ENCODE data around the gene SPATA16. TPM values are rescaled to one million over a fixed set of nuclear protein-coding genes. Genes with fewer than 3 reads are reported as not detected.
"Not testable (repeated sequence)": the region's sequence is repeated elsewhere in the genome, so short reads cannot be mapped to it uniquely, and the experiment has no call there.

The SPATA16 gene, protein sequence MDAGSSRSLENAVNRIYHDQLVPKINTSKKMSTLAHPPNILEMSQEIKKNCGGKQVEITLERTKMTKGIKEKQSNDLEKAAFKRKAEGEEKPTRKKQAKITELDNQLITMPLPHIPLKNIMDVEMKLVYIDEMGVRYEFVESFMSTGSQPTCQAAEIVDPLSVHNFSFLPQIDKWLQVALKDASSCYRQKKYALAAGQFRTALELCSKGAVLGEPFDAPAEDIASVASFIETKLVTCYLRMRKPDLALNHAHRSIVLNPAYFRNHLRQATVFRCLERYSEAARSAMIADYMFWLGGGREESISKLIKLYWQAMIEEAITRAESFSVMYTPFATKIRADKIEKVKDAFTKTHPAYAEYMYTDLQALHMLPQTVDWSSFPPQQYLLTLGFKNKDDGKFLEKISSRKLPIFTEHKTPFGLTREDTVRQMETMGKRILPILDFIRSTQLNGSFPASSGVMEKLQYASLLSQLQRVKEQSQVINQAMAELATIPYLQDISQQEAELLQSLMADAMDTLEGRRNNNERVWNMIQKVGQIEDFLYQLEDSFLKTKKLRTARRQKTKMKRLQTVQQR
- total RNA-seq, result not detected in 2 replicates

DNA sequence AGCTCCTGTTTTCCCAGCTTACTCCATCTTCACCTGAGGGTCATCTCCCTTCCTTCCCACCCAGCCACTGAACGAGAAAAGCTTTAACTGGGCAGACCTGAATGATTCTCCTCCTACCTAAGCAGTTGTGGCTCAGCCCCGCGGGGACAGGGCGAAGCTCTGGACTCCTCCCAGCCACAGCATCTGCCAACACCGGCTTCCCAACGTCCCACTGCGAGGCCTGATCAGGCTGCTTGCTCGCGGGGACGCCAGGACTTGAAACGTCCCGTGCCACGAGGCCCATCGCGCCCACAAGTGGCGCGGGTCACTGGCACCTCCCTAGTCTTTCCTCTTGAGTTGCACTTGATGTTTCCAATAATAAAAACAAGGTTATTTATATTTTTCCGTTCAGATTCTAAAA lies at the start of gene SPATA16:
TSS of gene SPATA16 (minus strand) at position 250 of the 400 bp plus-strand sequence. CDS start 23,504 bp downstream, outside the sequence.
- intact Hi-C loops (cut with micrococcal nuclease), result no loop called here

DNA sequence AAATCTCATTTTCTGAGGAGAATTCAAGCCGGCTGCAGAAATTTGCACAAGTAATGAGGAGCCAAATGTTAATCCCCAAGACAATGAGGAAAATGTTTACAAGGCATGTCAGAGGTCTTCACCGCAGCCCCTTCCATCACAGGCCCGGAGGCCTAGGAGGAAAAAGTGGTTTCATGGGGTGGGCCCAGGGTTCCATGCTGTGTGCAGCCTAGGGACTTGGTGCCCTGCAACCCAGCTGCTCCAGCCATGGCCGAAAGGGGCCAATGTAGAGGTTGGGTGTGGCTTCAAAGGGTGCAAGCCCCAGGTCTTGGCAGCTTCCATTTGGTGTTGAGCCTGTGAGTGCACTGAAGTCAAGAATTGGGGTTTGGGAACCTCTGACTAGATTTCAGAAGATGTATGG lies 42.0 kb upstream of the SPATA16 start:
- intact Hi-C loops (cut with micrococcal nuclease), result not testable (repeated sequence)

DNA sequence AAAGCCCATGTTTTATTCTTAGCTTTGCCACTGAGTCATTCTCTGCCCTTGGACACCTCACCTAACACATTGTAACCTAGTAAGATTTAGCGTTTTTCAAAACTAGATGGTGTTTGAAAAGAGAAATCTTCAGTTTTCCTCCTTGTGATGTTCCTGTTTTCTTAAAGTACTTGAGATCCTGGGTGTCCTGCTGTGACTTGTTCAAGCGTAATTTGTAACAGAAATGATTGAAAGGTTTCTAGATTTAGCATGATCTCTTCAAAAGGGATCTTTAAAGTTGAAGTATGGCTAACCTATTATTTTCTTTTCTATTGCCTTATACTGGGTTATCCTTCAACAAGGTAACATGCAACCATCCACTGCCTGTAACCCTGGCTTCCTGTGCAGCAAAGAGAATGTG lies 32.6 kb upstream of the SPATA16 start:
- intact Hi-C loops (cut with micrococcal nuclease), result no loop called here

DNA sequence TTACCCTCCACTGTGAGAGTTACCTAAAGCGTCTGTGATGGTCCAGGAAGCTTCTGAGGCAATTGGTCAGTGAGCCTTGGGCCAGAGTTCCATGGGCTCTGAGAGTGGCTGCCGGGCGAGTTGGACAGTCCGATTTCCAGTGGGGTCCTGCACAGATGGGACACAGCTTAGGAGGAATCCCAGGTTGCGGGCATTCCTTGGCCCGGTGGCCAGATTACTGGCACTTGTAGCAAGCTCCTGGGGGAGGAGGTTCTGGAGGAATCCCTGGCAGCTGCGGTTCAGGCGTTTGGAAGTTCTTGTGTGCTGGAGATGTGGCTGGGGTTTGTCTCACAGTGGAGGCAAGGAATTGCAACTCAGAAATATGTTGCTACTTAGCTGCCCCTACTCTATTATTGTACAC lies 18.1 kb upstream of the SPATA16 start:
- intact Hi-C loops (cut with micrococcal nuclease), result not testable (repeated sequence)

DNA sequence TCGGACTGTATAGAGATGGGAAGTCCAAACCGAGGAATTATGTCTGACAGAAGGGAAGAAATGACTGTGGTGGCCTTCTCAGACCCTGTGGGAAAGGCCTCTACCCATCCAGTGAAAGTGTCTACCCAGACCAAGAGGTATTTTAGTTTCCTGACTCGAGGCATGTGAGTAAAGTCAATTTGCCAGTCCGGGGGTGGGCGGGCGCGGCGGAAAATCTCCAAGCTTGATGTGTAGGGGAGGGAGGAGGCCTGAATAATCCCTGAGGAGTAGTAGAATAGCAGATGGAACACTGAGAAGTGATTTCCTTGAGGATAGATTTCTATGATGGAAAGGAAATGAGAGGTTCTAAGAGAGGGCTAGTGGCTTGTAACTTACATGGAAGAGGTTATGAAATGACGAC lies 15.5 kb upstream of the SPATA16 start:
- intact Hi-C loops (cut with micrococcal nuclease), result not testable (repeated sequence)

DNA sequence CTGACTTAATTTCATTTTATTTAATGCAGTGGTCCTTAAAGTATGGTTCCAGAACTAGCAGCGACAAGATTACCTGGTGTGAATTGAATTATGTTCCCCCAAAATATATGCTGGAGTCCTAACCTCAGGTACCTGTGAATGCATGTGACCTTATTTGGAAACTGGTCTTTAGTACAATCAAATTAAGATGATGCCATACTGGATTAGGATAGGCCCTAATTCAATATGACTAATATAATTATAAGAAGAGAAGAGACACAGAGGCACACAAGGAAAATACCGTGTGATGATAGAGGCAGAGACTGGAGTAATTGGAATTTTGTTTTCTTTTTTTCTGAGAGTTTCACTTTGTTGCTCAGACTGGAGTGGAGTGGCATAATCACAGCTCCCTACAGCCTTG lies 12.6 kb upstream of the SPATA16 start:
- intact Hi-C loops (cut with micrococcal nuclease), result no loop called here

DNA sequence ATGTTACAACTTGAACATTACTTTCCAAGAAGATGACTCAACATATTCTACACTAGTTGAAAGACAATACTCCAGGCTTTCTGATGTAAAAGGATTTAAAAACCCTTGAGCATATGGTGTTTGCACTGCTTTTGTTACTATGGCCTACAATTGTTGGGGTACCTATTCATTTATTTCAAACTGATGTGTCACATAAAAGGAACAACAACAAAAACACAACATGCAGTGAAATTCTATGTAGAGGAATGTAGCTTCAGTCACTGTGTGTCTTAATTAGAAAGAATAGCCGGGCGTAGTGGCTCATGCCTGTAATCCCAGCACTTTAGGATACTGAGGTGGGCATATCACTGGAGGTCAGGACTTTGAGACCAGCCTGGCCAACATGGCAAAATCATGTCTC lies 1.6 kb downstream of the SPATA16 start:
- intact Hi-C loops (cut with micrococcal nuclease), result no loop called here

DNA sequence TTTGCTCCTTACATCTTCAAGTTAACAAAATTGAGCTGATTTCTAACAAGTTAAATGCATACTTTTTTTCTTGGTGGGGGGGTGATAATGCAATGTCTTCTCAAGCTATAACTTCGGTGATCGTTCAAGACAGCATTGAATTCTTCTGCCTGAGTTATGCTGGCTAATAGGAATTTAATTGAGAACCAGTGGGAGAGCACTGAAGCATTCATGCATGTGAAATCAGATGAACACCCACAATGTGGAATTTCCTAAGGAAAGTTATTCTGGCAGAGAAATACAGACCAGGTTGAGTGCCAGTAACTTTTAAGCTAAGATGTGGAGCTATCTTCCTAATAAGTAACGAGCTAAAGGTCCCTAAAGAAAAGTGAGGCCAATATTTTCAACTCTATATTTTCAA lies 3.0 kb downstream of the SPATA16 start:
- intact Hi-C loops (cut with micrococcal nuclease), result no loop called here

DNA sequence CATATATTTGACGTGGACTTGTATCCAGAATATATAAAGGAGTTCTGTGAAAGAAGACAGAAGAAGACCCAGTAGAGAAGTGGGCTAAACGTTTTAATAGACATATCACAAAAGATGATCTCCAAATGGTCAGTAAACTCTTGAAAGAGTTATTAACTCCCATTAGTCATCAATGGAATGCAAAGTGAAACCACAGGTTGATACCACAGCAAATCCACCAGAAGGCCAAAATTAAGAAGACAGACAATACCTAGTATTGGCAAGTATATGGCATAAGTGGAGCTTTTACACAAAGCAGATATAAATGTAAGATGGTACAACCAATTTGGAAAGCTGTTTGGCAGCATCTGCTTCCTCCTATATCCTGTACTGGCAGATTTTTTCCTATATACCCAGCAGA lies 6.0 kb downstream of the SPATA16 start:
- intact Hi-C loops (cut with micrococcal nuclease), result no loop called here

DNA sequence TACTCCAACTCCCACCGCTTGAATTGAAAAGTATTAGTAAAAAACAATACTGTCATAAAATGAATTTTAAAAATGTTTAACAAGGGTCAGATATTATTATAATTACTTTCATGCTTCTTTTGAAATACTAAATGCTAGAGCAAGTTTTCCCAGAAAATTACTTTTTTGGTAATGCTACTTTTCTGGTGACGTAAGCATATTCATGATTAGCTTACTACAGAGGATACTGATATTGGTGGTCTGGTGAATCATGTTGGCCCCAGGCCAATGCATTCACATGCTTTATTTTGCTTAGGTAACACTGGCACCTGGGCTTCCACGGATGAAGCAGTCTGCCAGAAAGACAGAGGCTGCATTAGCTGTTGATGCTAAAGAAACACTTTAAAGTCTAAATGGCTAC lies 12.4 kb downstream of the SPATA16 start:
- intact Hi-C loops (cut with micrococcal nuclease), result no loop called here

DNA sequence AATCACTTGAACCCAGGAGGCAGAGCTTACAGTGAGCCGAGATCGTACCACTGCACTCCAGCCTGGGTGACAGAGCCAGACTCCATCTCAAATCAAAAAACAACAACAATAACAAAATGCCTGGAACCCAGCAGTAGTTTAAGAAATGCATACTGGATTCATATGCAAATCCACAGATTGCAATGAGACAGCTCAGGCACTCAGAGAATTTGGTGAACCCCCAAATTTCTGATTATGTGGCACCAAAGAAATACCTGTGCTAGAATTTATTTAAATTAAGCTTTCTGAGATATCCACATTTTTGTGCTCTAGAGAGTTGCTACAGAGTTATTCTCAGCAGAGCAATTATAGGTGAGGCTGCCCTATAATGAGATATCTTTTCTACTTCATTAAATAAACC lies 29.7 kb downstream of the SPATA16 start:
- intact Hi-C loops (cut with micrococcal nuclease), result no loop called here

DNA sequence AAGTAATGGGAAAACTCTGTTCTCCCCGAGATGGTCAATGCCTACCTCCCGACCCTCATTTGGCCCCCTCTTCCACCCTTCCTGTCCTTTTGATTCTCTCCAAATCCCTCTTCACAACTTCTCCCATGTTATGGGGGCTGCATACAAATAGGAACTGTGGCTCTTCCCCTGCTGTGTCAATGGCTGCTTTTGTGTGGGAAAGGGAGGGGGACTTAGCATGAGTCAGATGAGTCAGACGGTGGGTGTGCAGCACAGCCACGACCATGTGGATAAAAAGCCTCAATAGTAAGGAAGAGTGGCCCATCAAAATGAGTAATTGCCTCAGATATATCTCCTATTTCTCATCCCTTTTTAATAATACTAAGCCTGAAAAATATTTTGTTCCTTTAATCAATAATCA lies 31.9 kb downstream of the SPATA16 start:
- intact Hi-C loops (cut with micrococcal nuclease), result no loop called here

DNA sequence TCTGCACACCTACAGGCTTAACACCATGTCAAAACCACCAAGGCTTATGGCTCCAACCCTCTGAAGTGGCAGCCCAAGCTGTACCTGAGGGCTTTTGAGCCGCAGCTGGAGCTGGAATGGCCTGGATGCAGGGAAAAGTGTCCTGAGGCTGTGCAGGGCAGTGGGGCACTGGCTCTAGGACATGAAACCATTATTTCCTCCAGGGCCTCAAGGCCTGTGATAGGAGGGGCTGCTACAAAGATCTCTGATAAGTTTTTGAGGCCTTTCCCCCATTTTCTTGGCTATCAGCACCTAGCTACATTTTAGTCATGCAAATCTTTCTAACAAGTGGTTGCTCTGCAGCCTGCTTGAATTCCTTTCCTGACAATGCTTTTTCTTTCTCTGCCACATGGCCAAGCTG lies 37.6 kb downstream of the SPATA16 start:
- intact Hi-C loops (cut with micrococcal nuclease), result no loop called here

DNA sequence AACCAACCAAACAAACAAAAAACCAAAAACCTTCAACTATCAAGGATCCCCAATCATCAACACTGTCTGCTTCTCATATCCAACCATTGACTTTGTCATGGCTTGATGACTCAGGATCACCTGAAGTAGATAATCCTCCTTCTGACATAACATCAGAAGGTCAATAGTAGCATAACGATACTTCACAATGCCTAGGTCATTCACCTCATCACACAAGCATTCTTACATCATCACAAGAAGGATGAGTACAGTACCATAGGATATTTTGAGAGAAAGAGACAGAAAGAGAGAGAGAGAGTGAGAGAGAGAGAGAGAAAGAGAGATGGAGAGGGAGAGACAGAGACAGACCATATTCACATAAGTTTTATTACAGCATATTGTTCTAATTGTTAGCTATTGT lies 42.1 kb downstream of the SPATA16 start:
- intact Hi-C loops (cut with micrococcal nuclease), result no loop called here

DNA sequence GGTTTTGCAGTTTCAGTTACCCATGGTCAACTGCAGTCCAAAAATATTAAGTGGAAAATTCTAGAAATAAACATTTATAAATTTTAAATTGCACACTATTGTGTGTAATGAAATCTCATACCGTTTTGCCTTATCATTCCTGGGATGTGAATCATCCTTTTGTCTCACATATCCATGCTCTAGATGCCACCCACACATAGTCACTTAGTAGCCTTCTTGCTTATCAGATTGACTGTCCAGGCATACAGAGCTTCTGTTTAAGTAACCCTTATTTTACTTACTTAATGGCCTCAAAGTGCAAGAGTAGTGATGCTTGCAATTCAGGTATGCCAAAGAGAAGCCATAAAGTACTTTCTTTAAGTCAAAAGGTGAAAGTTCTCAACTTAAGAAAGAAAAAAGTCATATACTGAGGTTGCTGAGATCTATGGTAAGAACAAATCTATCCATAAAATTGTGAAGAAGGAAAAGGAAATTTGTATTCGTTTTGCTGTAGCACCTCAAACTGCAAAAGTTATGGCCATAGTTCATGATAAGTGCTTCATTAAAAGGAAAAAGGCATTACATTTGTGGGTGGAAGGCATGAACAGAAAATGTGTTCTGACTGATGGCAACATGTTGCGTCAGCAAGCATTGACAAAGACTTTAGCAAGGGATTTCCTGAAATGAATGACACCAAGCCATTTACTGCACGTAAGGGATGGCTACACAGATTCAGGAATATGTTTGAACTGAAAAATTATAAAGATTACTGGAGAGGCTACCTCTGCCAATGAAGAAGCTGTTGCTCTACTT lies 43.8 kb downstream of the SPATA16 start:
- intact Hi-C loops (cut with micrococcal nuclease), result no loop called here

DNA sequence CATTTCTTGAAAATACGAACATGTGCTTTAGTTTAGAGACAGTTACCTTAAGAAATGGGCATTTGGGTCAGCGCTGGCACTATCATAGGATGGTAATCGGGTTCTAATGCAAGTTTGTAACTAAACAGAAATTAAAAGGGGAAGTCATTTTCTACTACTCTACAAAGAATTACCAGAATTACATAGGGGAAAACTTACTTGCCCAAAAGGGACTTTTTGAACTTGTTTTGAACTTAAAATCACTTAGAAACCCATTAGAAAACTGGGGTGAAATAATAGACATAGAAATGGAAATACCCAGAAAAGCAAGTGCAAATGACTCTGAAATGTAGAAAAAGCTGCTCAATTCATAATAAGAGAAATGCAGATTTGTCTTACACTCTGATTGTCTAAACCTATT lies 44.9 kb downstream of the SPATA16 start:
- intact Hi-C loops (cut with micrococcal nuclease), result no loop called here

DNA sequence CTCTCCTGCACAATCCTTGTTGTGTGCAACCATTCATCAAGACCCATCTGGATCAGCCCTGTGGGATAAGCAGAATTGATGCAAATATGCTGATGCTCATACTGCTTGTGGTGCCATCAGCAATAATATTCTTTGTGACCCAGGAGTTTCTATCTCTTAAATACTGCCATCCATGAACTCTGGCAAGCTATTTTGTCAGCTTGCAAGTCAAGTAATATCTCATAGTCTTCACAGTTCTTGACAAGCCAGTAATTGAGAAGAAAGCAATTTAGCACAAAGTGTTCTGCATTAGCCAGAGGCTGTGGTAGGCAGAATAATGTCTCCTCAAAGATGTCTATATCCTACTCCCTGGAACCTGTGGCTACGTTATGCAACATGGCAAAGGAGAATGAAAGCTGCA lies 49.0 kb downstream of the SPATA16 start:
- intact Hi-C loops (cut with micrococcal nuclease), result no loop called here

DNA sequence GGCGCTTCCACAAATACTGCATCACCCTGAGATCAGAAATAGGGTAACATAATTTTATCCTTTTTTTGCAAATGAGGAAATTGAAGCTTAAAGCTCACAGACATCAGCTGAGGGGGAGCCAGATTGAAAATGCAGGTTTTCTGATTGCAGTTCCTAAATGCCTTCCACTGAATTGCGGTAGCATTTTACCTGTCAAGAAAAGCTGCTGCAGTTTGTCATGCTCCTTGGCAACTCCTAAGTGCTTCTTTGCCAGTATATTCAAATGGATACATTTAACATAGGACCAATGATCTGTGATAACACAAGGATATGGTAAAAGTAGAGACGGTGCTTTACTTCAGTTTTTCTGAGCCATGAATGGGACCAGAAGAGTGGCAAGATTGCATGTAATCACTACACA lies 50.5 kb downstream of the SPATA16 start:
- intact Hi-C loops (cut with micrococcal nuclease), result no loop called here

DNA sequence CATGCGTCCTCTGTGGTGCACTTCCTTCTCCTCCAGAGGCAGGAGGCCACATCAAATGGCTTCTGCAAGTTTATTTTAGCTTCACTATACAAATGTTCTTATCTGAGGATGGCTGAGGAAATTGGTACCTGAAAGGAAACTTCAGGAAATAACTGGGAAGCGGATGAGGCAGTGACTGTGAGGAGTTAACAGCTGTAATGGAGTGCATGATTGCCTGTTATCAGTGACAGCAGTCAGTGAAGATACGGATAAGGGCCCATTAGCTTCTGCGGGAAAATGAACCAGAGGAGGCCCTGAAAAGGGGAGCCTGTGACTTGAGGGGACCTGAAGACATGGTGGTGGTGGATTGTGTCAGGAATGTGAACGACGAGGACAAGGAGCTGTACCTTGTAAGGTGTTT lies 51.8 kb downstream of the SPATA16 start:
- intact Hi-C loops (cut with micrococcal nuclease), result no loop called here

DNA sequence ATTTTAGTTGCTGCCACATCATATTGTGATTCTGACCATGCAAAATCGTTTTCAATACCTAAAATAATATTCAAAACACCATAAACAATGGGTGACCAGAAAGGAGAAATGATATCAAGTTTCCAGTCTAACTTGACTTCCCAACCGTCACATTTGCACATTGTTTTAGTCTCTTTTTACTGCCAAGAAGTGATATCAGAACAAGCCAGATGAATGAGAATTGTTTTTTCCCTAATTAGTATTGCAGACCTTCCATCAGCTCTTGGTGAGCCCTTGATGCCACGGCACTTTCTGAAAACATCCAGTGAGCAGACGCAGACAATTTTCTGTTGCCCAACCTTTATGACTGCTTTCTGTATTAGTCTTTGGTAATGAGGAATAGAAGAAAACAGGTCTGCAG lies 62.5 kb downstream of the SPATA16 start:
- intact Hi-C loops (cut with micrococcal nuclease), result no loop called here

DNA sequence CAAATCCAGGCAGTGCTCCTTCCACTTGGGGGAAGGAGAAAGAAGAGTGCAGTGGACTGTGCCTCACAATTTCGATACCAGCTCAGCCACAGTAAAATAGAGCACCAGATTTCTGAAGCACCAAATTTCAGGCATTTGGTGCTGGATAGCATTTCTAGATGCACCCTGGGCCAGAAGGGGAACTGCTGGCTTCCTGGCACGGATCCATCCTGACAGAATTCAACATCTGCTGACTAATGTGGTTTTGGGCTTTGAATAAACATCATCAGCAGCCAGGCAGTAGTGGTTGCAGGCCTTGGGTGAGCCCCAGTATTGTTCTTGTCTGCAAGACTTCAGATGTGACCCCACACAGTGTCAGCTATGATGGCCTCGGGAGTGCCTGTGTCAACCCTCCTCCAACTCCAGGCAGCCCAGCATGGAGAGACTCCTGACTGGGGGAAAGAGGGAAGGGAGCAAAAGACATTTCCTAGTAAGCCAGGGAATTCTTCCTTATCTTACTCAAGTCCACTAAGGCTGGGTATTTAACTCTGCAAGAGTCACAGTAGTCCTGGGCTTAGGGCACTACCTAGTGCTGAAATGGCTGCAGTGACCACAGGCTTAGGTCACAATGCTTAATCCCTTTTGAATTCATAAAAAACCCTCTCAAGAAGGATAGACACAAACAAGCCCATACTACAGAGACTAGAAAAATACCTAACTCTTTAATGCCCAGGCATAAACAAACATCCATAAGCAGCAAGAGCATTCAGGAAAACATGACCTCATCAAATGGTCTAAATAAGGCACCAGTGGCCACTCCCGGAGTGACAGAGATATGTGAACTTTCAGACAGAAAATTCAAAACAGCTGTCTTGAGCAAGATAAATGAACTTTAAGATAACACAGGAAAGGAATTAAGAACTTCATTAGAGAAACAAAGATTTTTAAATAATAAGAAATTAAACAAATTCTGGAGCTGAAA lies 74.7 kb downstream of the SPATA16 start:
- intact Hi-C loops (cut with micrococcal nuclease), result no loop called here
